ENCODE data around the gene PPFIA4. TPM values are rescaled to one million over a fixed set of nuclear protein-coding genes. Genes with fewer than 3 reads are reported as not detected.

PPFIA4 gene
- total RNA-seq, 1 experiment from 2014 or later: 12.1 TPM

DNA sequence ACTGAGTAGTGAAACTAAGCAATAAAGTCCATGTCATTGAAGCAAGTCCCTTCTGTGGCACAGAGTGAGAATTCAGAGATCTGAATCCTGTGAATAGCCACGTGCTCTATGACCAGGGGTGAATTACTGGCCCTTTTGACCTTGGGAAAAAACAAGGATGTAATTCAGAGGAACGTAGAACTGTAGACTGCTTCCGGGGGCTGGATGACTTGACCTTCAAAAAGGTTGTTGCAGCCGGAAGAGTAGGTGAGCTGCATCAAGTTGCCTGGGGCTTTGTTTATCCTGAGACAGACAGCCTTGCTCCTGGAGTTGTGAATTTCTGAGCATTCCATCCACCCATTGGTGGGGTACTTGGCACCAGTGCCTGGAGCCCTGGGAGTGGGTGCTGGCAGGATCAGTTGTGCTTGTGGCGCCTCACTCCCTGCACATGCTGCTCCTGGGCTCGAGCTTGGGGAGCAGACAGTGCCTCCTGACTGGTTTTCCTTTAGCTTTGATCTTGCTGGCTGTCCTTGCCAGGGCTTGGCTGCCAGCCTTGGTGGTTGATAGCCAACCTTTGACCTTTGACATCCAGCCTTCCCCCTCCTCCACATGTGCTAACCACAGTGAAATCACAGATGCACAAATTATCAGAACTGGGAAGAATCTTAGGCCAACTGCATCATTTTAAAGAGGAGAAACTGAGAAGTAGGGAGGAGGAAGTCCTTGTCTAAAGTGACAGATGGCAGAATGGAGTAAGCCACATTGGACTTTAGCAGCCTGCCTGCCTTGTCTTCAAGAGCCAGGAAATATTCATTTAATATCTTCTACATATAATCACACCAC is 75.7 kb downstream of the PPFIA4 start:
- CTCF ChIA-PET: no interaction called here
- no TSS peak for BruUV-seq (replicated peaks)

DNA sequence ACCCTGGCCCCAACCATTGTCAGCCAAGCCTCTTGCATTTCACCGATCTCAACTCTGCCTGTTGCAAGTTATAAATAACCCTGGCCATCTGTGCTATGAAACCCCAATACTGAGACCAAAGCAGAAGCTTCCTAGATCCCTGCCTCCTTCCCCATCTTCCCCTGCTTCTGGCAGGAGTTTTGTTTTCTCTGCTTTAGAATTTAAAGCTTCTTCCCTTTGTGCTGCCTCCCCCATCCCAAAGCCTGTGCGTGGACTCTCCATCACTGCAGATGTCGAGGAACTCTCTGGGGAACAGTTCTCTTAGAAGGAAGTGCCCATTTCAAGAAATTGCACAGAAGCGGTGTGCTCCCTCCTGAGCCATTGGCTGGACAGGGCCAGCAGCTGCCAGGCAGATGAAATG is 76.9 kb downstream of the PPFIA4 start:
- no peaks in the 10 kb centered on the region for H3K9me2 ChIP-seq (replicated peaks; ENCODE audit: low read length)
- ChIA-PET CTCF (no interaction called here), POLR2A (ENCODE audit: unreplicated experiment) (no interaction called here)
- ATAC-seq: no peak
- no peak overlapping the region for H2AFZ ChIP-seq (ENCODE audit: low read length)
- no peak overlapping the region for H3K4me3 ChIP-seq (ENCODE audit: low read length)
- H3K9me3 ChIP-seq (ENCODE audit: low read length): no peaks in the 10 kb centered on the region
- H3F3A ChIP-seq (ENCODE audit: low read length, unreplicated experiment): no peaks in the 10 kb centered on the region
- TF ChIP-seq, protein P1, sequence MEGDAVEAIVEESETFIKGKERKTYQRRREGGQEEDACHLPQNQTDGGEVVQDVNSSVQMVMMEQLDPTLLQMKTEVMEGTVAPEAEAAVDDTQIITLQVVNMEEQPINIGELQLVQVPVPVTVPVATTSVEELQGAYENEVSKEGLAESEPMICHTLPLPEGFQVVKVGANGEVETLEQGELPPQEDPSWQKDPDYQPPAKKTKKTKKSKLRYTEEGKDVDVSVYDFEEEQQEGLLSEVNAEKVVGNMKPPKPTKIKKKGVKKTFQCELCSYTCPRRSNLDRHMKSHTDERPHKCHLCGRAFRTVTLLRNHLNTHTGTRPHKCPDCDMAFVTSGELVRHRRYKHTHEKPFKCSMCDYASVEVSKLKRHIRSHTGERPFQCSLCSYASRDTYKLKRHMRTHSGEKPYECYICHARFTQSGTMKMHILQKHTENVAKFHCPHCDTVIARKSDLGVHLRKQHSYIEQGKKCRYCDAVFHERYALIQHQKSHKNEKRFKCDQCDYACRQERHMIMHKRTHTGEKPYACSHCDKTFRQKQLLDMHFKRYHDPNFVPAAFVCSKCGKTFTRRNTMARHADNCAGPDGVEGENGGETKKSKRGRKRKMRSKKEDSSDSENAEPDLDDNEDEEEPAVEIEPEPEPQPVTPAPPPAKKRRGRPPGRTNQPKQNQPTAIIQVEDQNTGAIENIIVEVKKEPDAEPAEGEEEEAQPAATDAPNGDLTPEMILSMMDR (conservative IDR thresholded peaks at IDR 0.05; ENCODE audit: low read depth, low read length): no peak
- TF ChIP-seq EZH2phosphoT487 (IDR thresholded peaks at IDR 0.05; ENCODE audit: borderline replicate concordance, low read length): no peak
- H3K4me2 ChIP-seq (ENCODE audit: low read length): no peak overlapping the region
- H3K79me2 ChIP-seq (ENCODE audit: low read length): no peaks in the 10 kb centered on the region
- no peak overlapping the region for H3K9ac ChIP-seq (ENCODE audit: low read length)
- no TSS peak for BruUV-seq (replicated peaks)
- H3K27me3 ChIP-seq (ENCODE audit: low read length): peaks cover 41% of the 10 kb centered on the region
- no peak overlapping the region for H3K27ac ChIP-seq (ENCODE audit: low read length)
- no peak for DNase-seq
- H3K4me1 ChIP-seq (ENCODE audit: insufficient read depth, low read length): no peaks in the 10 kb centered on the region
- intact Hi-C loops (cut with micrococcal nuclease): no loop called here
- no peaks in the 10 kb centered on the region for H3K36me3 ChIP-seq (ENCODE audit: low read depth, low read length)
- H4K20me1 ChIP-seq (ENCODE audit: low read length): no peaks in the 10 kb centered on the region

More for the DNA sequence above, 75.7 kb downstream of the PPFIA4 start:
- Histone ChIP-seq H3K4me3 (ENCODE audit: low read length) (no peak overlapping the region), H3K79me2 (ENCODE audit: low read length) (no peaks in the 10 kb centered on the region), H2AFZ (ENCODE audit: low read length) (no peak overlapping the region), H3F3A (ENCODE audit: low read length, unreplicated experiment) (no peaks in the 10 kb centered on the region), H3K27ac (ENCODE audit: low read length) (no peak overlapping the region), H3K4me1 (ENCODE audit: insufficient read depth, low read length) (no peaks in the 10 kb centered on the region), H4K20me1 (ENCODE audit: low read length) (no peaks in the 10 kb centered on the region), H3K9ac (ENCODE audit: low read length) (no peak overlapping the region), H3K9me2 (replicated peaks; ENCODE audit: low read length) (no peaks in the 10 kb centered on the region), H3K4me2 (ENCODE audit: low read length) (no peak overlapping the region), H3K27me3 (ENCODE audit: low read length) (peaks cover 30% of the 10 kb centered on the region), H3K9me3 (ENCODE audit: low read length) (no peaks in the 10 kb centered on the region), H3K36me3 (ENCODE audit: low read depth, low read length) (no peaks in the 10 kb centered on the region)
- intact Hi-C loops (cut with micrococcal nuclease): no loop called here
- ATAC-seq (no peak), DNase-seq (no peak)
- POLR2A ChIA-PET (ENCODE audit: unreplicated experiment): no interaction called here
- TF ChIP-seq EZH2 (IDR thresholded peaks at IDR 0.05; ENCODE audit: low read length, unreplicated experiment): no peak
- TF ChIP-seq, protein P1 (conservative IDR thresholded peaks at IDR 0.05; ENCODE audit: low read depth, low read length): no peak
- no peak for TF ChIP-seq EZH2phosphoT487 (IDR thresholded peaks at IDR 0.05; ENCODE audit: borderline replicate concordance, low read length)

DNA sequence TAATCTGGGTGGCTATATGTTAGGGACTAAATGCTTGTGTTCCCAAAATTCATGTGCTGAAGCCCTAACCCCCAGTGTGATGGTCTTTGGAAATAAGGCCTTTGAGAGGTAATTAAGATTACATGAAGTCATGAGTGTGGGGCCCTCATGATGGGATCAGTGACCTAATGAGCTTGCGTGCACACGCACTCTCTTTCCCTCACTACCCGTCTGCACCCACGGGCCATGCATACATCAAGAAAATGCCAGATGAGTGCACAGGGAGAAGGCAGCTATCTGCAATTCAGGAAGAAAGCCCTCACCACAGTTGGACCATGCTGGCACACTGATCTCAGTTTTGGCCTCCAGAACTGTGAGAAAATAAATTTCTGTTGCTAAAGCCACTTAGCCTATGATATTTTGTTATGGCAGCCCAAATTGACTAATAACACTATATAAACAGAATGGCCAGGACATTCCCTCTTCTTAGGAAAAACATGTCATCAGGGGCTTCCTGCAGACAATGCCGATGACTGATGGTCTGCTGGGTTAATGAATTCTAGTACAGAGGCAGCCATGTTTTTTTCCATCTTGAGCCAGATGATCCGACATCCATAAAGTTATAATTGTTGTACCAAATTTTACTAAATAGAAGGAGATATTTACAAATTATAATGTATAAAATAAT is 77.7 kb downstream of the PPFIA4 start:
- Histone ChIP-seq H4K20me1 (ENCODE audit: low read length) (no peaks in the 10 kb centered on the region), H3K27ac (ENCODE audit: low read length) (no peak overlapping the region), H3K79me2 (ENCODE audit: low read length) (no peaks in the 10 kb centered on the region), H3K36me3 (ENCODE audit: low read depth, low read length) (no peaks in the 10 kb centered on the region), H3K9me2 (replicated peaks; ENCODE audit: low read length) (no peaks in the 10 kb centered on the region), H3K9ac (ENCODE audit: low read length) (no peak overlapping the region), H3K4me3 (ENCODE audit: low read length) (no peak overlapping the region), H3K4me2 (ENCODE audit: low read length) (no peak overlapping the region), H2AFZ (ENCODE audit: low read length) (no peak overlapping the region), H3K9me3 (ENCODE audit: low read length) (no peaks in the 10 kb centered on the region), H3F3A (ENCODE audit: low read length, unreplicated experiment) (no peaks in the 10 kb centered on the region), H3K4me1 (ENCODE audit: insufficient read depth, low read length) (no peaks in the 10 kb centered on the region), H3K27me3 (ENCODE audit: low read length) (peaks cover 43% of the 10 kb centered on the region)
- no TSS peak for BruUV-seq (replicated peaks)
- ATAC-seq (no peak), DNase-seq (no peak)
- TF ChIP-seq EZH2phosphoT487 (IDR thresholded peaks at IDR 0.05; ENCODE audit: borderline replicate concordance, low read length) (no peak), EZH2 (IDR thresholded peaks at IDR 0.05; ENCODE audit: low read length, unreplicated experiment) (no peak)
- TF ChIP-seq, protein P1 (conservative IDR thresholded peaks at IDR 0.05; ENCODE audit: low read depth, low read length): no peak
- ChIA-PET POLR2A (ENCODE audit: unreplicated experiment) (no interaction called here), CTCF (no interaction called here)
- intact Hi-C loops (cut with micrococcal nuclease): no loop called here

All from PC-3 (cell line).